ENCODE measurements around the gene LRP1. TPM values are rescaled to one million over a fixed set of nuclear protein-coding genes. Genes with fewer than 3 reads are reported as not detected.

LRP1 gene
- total and polyA plus RNA-seq, 4 donors: 36.8 to 992 (median 370) TPM

GRCh38 chr12:57247041-57247440 lies 118.8 kb downstream of the LRP1 start:
- DNase-seq (no peak), ATAC-seq (ENCODE audit: low FRiP score) (no peak)
- H3K9me3 ChIP-seq (ENCODE audit: control insufficient read depth, low read length): no peaks in the 10 kb centered on the region
- 92 to 97% methylated on average over 1 of the region's 1 CpG for WGBS, 2 donors
- H3K36me3 ChIP-seq (ENCODE audit: control insufficient read depth in 1 of 2, insufficient read depth in 2 of 2, low read length in 1 of 2): no peaks in the 10 kb centered on the region
- H3K4me1 ChIP-seq (ENCODE audit: control insufficient read depth in 1 of 2, insufficient read depth in 2 of 2, low read length in 2 of 2): no peaks in the 10 kb centered on the region
- intact Hi-C loops (cut with DNase I): no loop called here
- no peak overlapping the region for H3K27ac ChIP-seq (ENCODE audit: low read depth in 1 of 2, low read length in 2 of 2)
- H3K27me3 ChIP-seq (ENCODE audit: control insufficient read depth in 1 of 2, insufficient read depth in 2 of 2, low read length in 1 of 2): no peaks in the 10 kb centered on the region
- no peak overlapping the region for H3K4me3 ChIP-seq (ENCODE audit: low read length in 2 of 2)

- Histone ChIP-seq H3K4me3 (ENCODE audit: low read length in 2 of 2) (no peak overlapping the region), H3K9me3 (ENCODE audit: control insufficient read depth, low read length) (no peaks in the 10 kb centered on the region), H3K4me1 (ENCODE audit: control insufficient read depth in 1 of 2, insufficient read depth in 2 of 2, low read length in 2 of 2) (no peaks in the 10 kb centered on the region), H3K27ac (ENCODE audit: low read depth in 1 of 2, low read length in 2 of 2) (no peak overlapping the region), H3K27me3 (ENCODE audit: control insufficient read depth in 1 of 2, insufficient read depth in 2 of 2, low read length in 1 of 2) (no peaks in the 10 kb centered on the region), H3K36me3 (ENCODE audit: control insufficient read depth in 1 of 2, insufficient read depth in 2 of 2, low read length in 1 of 2) (no peaks in the 10 kb centered on the region)
- 80 to 82% methylated on average over 7 of the region's 7 CpGs for WGBS, 2 donors
- DNase-seq (no peak), ATAC-seq (ENCODE audit: low FRiP score) (no peak)
- intact Hi-C loops (cut with DNase I): no loop called here
These were observed 120.9 kb downstream of the LRP1 start for GRCh38 chr12:57248934-57249742.

GRCh38 chr12:57250541-57250940 lies 122.3 kb downstream of the LRP1 start:
- Histone ChIP-seq H3K9me3 (ENCODE audit: control insufficient read depth, low read length) (no peaks in the 10 kb centered on the region), H3K36me3 (ENCODE audit: control insufficient read depth in 1 of 2, insufficient read depth in 2 of 2, low read length in 1 of 2) (no peaks in the 10 kb centered on the region), H3K4me3 (ENCODE audit: low read length in 2 of 2) (no peak overlapping the region), H3K4me1 (ENCODE audit: control insufficient read depth in 1 of 2, insufficient read depth in 2 of 2, low read length in 2 of 2) (no peaks in the 10 kb centered on the region), H3K27me3 (ENCODE audit: control insufficient read depth in 1 of 2, insufficient read depth in 2 of 2, low read length in 1 of 2) (no peaks in the 10 kb centered on the region), H3K27ac (ENCODE audit: low read depth in 1 of 2, low read length in 2 of 2) (no peak overlapping the region)
- intact Hi-C loops (cut with DNase I): no loop called here
- ATAC-seq (ENCODE audit: low FRiP score): no peak
- DNase-seq: no peak
- WGBS, 2 donors: 46 to 63% methylated on average over 3 of the region's 3 CpGs

- no peak within 1 kb of the TSS for H3K27ac ChIP-seq (ENCODE audit: low read depth in 1 of 2, low read length in 2 of 2)
- H3K9me3 ChIP-seq (ENCODE audit: control insufficient read depth, low read length): no peaks in the 10 kb centered on the region
- no peaks in the 10 kb centered on the region for H3K27me3 ChIP-seq (ENCODE audit: control insufficient read depth in 1 of 2, insufficient read depth in 2 of 2, low read length in 1 of 2)
- no peak for ATAC-seq (ENCODE audit: low FRiP score)
- H3K4me1 ChIP-seq (ENCODE audit: control insufficient read depth in 1 of 2, insufficient read depth in 2 of 2, low read length in 2 of 2): no peaks in the 10 kb centered on the region
- intact Hi-C loops (cut with DNase I): no loop called here
- no peak within 1 kb of the TSS for H3K4me3 ChIP-seq (ENCODE audit: low read length in 2 of 2)
- no peak for DNase-seq
- 41 to 58% methylated on average over 7 of the region's 7 CpGs for WGBS, 2 donors
- H3K36me3 ChIP-seq (ENCODE audit: control insufficient read depth in 1 of 2, insufficient read depth in 2 of 2, low read length in 1 of 2): no peaks in the 10 kb centered on the region
These were observed 122.7 kb downstream of the LRP1 start, which contains the start of gene STAC3 for GRCh38 chr12:57250956-57251355. Gene STAC3, minus strand, starts transcription at chr12:57251187. Its CDS starts 1,551 bp downstream, at chr12:57249636.

- 91 to 95% methylated on average over 13 to 14 of the region's 14 CpGs for WGBS, 2 donors
- intact Hi-C loops (cut with DNase I): no loop called here
- Histone ChIP-seq H3K36me3 (ENCODE audit: control insufficient read depth in 1 of 2, insufficient read depth in 2 of 2, low read length in 1 of 2) (peaks cover 0 to 3% of the 10 kb centered on the region in 2 donors), H3K4me1 (ENCODE audit: control insufficient read depth in 1 of 2, insufficient read depth in 2 of 2, low read length in 2 of 2) (no peaks in the 10 kb centered on the region), H3K27me3 (ENCODE audit: control insufficient read depth in 1 of 2, insufficient read depth in 2 of 2, low read length in 1 of 2) (no peaks in the 10 kb centered on the region), H3K27ac (ENCODE audit: low read depth in 1 of 2, low read length in 2 of 2) (no peak overlapping the region), H3K4me3 (ENCODE audit: low read length in 2 of 2) (no peak overlapping the region), H3K9me3 (ENCODE audit: control insufficient read depth, low read length) (no peaks in the 10 kb centered on the region)
- ATAC-seq (ENCODE audit: low FRiP score) (no peak), DNase-seq (no peak)
These were observed 126.4 kb downstream of the LRP1 start for GRCh38 chr12:57254506-57255280.

DNA sequence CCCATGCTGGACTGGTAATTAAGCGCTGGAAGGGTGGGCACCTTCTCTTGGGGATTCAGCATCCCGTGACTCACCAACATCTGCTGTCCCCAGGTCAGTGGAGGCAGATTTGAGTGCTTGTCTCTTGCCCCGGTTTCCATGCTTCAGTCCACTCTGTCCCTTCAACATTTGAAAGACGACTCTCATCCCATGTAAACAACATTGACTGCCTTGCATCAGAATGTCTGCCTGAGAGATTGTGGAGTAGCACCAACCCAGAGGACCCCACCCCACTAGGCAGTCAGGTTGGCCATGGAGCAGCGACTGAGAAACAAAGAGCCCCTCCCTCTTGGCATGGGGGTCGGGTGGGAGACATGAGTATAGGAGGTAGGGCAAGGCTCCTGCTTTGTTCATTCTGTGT lies 127.6 kb downstream of the LRP1 start:
- Histone ChIP-seq H3K36me3 (ENCODE audit: control insufficient read depth in 1 of 2, insufficient read depth in 2 of 2, low read length in 1 of 2) (peaks cover 0 to 6% of the 10 kb centered on the region in 2 donors), H3K27ac (ENCODE audit: low read depth in 1 of 2, low read length in 2 of 2) (no peak overlapping the region), H3K4me3 (ENCODE audit: low read length in 2 of 2) (no peak overlapping the region), H3K27me3 (ENCODE audit: control insufficient read depth in 1 of 2, insufficient read depth in 2 of 2, low read length in 1 of 2) (no peaks in the 10 kb centered on the region), H3K4me1 (ENCODE audit: control insufficient read depth in 1 of 2, insufficient read depth in 2 of 2, low read length in 2 of 2) (no peaks in the 10 kb centered on the region), H3K9me3 (ENCODE audit: control insufficient read depth, low read length) (no peaks in the 10 kb centered on the region)
- 86% methylated on average over 6 of the region's 6 CpGs for WGBS, 2 donors
- DNase-seq (no peak), ATAC-seq (ENCODE audit: low FRiP score) (no peak)
- intact Hi-C loops (cut with DNase I): no loop called here

GRCh38 chr12:57258977-57259970 lies 131.0 kb downstream of the LRP1 start:
- WGBS, 2 donors: 8 to 19% methylated on average over 6 of the region's 6 CpGs
- H3K27ac ChIP-seq (ENCODE audit: low read depth in 1 of 2, low read length in 2 of 2): no peak overlapping the region
- H3K27me3 ChIP-seq (ENCODE audit: control insufficient read depth in 1 of 2, insufficient read depth in 2 of 2, low read length in 1 of 2): no peaks in the 10 kb centered on the region
- no peak overlapping the region for H3K4me3 ChIP-seq (ENCODE audit: low read length in 2 of 2)
- no peaks in the 10 kb centered on the region for H3K4me1 ChIP-seq (ENCODE audit: control insufficient read depth in 1 of 2, insufficient read depth in 2 of 2, low read length in 2 of 2)
- DNase-seq (no peak), ATAC-seq (ENCODE audit: low FRiP score) (no peak)
- no peaks in the 10 kb centered on the region for H3K9me3 ChIP-seq (ENCODE audit: control insufficient read depth, low read length)
- H3K36me3 ChIP-seq (ENCODE audit: control insufficient read depth in 1 of 2, insufficient read depth in 2 of 2, low read length in 1 of 2): peaks cover 0 to 7% of the 10 kb centered on the region in 2 donors
- intact Hi-C loops (cut with DNase I): no loop called here

DNA sequence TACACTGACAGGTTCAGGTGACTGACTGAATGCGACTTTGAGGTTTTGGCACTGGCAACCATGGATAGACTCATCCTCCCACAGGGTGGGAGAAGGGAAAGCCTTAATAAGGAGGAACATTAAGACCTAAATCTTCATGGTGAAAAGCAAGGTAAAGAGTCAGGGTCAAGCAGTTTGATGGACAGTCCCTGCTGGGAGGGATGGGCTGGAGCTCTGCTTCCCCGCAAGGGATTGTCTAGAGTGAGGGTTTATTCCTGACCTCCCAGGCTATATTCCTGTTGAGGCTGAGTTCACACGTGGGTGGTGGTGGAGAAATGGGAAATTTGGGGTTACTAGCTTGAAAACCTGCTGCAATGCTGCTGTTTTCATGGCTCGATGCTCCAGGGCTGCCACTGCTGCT lies 132.1 kb downstream of the LRP1 start:
- DNase-seq (no peak), ATAC-seq (ENCODE audit: low FRiP score) (no peak)
- Histone ChIP-seq H3K4me1 (ENCODE audit: control insufficient read depth in 1 of 2, insufficient read depth in 2 of 2, low read length in 2 of 2) (no peaks in the 10 kb centered on the region), H3K9me3 (ENCODE audit: control insufficient read depth, low read length) (no peaks in the 10 kb centered on the region), H3K4me3 (ENCODE audit: low read length in 2 of 2) (no peak overlapping the region), H3K27me3 (ENCODE audit: control insufficient read depth in 1 of 2, insufficient read depth in 2 of 2, low read length in 1 of 2) (no peaks in the 10 kb centered on the region), H3K36me3 (ENCODE audit: control insufficient read depth in 1 of 2, insufficient read depth in 2 of 2, low read length in 1 of 2) (peaks cover 0 to 7% of the 10 kb centered on the region in 2 donors), H3K27ac (ENCODE audit: low read depth in 1 of 2, low read length in 2 of 2) (no peak overlapping the region)
- intact Hi-C loops (cut with DNase I): no loop called here
- 87 to 88% methylated on average over 4 of the region's 4 CpGs for WGBS, 2 donors
